RWPE2 (cell line): Measurements from ENCODE around the gene KSR2.

Experiments
- ATAC-seq: fragments of 200-7000 bp; cut with Tn5 transposase; 3 replicates; pipeline ENCODE4 v1.9.1; 2021; ENCODE audit warnings: low read depth
- DNase-seq: peaks from one replicate; pipeline ENCODE4 v3.0.0-alpha.2; 2020; ENCODE audit warnings: low spot score
- H3K27ac ChIP-seq: fragments of 450-650 bp; 2 replicates; pipeline ENCODE4 v1.5.1; 2017; ENCODE audit warnings: mild to moderate bottlenecking; ENCODE audit not compliant: poor library complexity, severe bottlenecking
- H3K27me3 ChIP-seq: fragments of 250-450 bp; sonication (Bioruptor Pico); 2 replicates; pipeline ENCODE4 v1.5.1; 2021; ENCODE audit warnings: mild to moderate bottlenecking, moderate library complexity; ENCODE audit not compliant: insufficient read depth, poor library complexity, severe bottlenecking
- H3K36me3 ChIP-seq: fragments of 250-450 bp; sonication (Bioruptor Pico); 2 replicates; pipeline ENCODE4 v1.5.1; 2020; ENCODE audit warnings: low read depth, mild to moderate bottlenecking, moderate library complexity
- H3K4me1 ChIP-seq: fragments of 250-450 bp; sonication (Bioruptor Pico); 2 replicates; pipeline ENCODE4 v1.5.1; 2021; ENCODE audit warnings: mild to moderate bottlenecking, moderate library complexity; ENCODE audit not compliant: insufficient read depth, poor library complexity, severe bottlenecking
- H3K4me3 ChIP-seq: fragments of 250-450 bp; sonication (Bioruptor Pico); 2 replicates; pipeline ENCODE4 v1.5.1; 2021; ENCODE audit warnings: mild to moderate bottlenecking, moderate library complexity; ENCODE audit not compliant: severe bottlenecking
- H3K9me3 ChIP-seq: fragments of 250-450 bp; sonication (Bioruptor Pico); 2 replicates; pipeline ENCODE4 v1.5.1; 2021; ENCODE audit warnings: mild to moderate bottlenecking, moderate library complexity; ENCODE audit not compliant: severe bottlenecking
- TF ChIP-seq, protein P1 (sequence below): fragments of 450-650 bp; IDR thresholded peaks from one replicate; pipeline ENCODE4 v1.5.1; 2017; ENCODE audit warnings: mild to moderate bottlenecking, moderate library complexity; ENCODE audit not compliant: poor library complexity, severe bottlenecking

KSR2 gene

DNA sequence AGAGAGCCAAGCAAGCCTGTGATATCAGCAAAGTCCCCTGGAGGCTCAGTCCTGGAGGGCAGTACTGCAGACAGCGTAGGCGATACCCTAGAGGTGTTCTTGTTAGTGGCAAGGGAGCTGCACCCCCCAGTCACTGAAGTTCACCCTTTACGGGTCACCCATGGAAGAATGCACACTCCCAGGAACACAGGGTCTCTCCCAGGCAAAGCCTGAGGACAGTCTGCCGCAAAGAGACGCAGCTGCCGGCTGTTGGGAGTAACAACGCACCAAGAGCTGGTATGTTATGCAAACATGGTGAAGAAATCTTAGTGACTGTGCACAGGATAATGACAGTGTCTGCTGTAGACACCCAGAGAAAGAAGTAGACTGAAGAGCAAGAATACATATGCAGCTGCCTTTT is 563.9 kb downstream of the KSR2 start:
- H3K4me3 ChIP-seq, result no peak overlapping the region
- peaks cover 2% of the 10 kb centered on the region for H3K9me3 ChIP-seq
- peaks cover 6% of the 10 kb centered on the region for H3K4me1 ChIP-seq
- H3K27me3 ChIP-seq, result no peaks in the 10 kb centered on the region
- DNase-seq, result no peak
- H3K27ac ChIP-seq, result no peak overlapping the region
- TF ChIP-seq, protein P1, sequence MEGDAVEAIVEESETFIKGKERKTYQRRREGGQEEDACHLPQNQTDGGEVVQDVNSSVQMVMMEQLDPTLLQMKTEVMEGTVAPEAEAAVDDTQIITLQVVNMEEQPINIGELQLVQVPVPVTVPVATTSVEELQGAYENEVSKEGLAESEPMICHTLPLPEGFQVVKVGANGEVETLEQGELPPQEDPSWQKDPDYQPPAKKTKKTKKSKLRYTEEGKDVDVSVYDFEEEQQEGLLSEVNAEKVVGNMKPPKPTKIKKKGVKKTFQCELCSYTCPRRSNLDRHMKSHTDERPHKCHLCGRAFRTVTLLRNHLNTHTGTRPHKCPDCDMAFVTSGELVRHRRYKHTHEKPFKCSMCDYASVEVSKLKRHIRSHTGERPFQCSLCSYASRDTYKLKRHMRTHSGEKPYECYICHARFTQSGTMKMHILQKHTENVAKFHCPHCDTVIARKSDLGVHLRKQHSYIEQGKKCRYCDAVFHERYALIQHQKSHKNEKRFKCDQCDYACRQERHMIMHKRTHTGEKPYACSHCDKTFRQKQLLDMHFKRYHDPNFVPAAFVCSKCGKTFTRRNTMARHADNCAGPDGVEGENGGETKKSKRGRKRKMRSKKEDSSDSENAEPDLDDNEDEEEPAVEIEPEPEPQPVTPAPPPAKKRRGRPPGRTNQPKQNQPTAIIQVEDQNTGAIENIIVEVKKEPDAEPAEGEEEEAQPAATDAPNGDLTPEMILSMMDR, result no peak
- ATAC-seq, result no peak
- H3K36me3 ChIP-seq, result no peaks in the 10 kb centered on the region

DNA sequence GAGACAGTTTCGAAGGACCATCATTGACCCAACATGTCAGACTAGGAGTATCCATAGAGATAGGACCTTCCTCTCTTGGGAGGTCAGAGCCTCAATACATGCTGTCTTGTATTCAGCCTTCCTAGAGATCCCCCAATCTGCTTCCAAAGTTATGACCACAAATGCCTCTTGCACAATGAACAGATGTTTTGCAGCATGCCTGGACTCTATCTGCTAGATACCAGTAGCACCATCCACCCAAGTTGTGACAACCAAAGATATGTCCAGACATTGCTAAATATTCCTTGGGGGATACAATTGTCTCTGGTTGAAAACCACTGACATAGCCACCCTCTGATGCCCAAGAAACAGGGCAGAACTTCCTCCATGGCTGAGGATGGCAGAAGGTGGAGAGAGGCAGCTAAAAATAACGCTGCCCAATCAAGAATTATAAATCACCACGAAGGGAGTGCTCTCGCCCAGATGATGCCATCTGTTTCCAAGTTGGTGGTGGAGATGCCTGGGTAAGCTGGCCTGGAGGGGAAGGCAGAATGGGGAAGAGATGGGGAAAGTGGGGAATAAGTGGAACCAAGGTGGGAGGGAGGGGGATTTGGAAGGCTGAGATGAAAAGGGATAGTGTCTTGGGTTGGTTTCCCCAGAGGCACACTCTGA is 564.5 kb downstream of the KSR2 start:
- TF ChIP-seq, protein P1, result no peak

DNA sequence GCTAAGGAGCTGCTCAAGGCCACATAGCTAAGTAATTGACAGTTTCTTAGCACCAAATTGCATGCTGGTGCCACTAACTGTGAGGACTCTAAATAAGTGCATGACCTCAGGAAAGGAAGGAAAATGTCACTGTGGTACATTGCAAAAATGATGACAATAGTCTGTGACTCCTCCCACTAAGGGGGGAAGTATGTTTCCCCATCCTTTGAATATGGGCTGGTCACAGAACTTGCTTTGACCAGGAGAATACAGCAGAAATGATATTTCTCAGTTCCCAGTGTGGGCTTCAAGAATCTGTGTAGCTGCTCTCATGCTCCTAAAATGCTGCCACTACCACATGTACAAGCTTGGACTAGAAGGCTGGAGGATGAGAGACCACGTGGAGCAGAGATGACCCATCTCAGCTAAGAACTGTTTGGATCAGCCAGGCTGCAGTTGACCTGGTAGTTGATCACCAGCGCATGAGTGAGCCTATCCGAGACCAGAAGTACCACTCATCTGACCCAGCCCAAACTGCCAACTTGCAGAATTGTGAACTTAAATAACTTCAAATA is 565.1 kb downstream of the KSR2 start:
- Histone ChIP-seq H3K4me1 (peaks cover 6% of the 10 kb centered on the region), H3K4me3 (no peak overlapping the region), H3K36me3 (no peaks in the 10 kb centered on the region), H3K27ac (no peak overlapping the region), H3K27me3 (no peaks in the 10 kb centered on the region), H3K9me3 (peaks cover 2% of the 10 kb centered on the region)
- DNase-seq (no peak), ATAC-seq (no peak)
- TF ChIP-seq, protein P1, result no peak

More for the DNA sequence above, 564.5 kb downstream of the KSR2 start:
- no peak overlapping the region for H3K4me3 ChIP-seq
- H3K36me3 ChIP-seq, result no peaks in the 10 kb centered on the region
- H3K27ac ChIP-seq, result no peak overlapping the region
- no peak for DNase-seq
- peaks cover 2% of the 10 kb centered on the region for H3K9me3 ChIP-seq
- H3K27me3 ChIP-seq, result no peaks in the 10 kb centered on the region
- no peak for ATAC-seq
- H3K4me1 ChIP-seq, result peaks cover 6% of the 10 kb centered on the region
